Stimulated activated CD8-positive, alpha-beta memory T cell treated with anti-CD3 and anti-CD28 coated beads, Interleukin-15, amount 100 ng/mL, for 1 hour (primary cell): ENCODE measurements around the gene RAPGEF6.
"Not testable (repeated sequence)": the region's sequence is repeated elsewhere in the genome, so short reads cannot be mapped to it uniquely, and the experiment has no call there.

Source experiments
- DNase-seq: peaks from one replicate; pipeline ENCODE4 v3.0.0-alpha.2; 2020; ENCODE audit warnings: low read depth

The RAPGEF6 gene

DNA sequence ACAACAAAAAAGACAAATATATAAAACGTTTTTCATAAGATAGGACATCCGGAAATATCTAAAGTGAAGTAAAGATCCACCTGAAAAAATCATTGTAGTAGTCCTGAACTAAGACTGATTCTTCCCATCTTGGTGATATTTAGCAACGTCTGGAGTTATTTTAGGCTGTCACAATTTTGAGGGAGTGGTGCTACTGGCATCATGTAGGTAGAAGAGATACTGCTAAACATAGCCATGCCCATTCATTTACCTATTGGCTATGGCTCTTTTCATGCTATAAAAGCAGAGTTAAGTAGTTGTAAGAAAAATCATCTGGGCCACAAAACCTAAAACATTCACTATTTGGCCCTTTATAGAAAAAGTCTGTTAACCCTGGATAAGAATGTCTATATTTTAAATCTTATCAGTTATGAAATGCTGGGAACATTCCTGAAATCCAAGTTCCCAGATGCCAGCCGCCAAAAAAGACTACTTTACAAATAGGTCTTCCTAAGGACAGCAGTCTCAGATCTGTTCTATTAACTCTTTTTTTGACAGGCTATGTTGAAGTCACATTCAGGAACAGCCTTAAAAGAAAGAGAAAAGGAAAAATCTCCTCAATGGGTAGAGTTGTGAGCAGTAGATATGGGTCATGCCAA is 27.0 kb downstream of the RAPGEF6 start:
- no peak for DNase-seq

DNA sequence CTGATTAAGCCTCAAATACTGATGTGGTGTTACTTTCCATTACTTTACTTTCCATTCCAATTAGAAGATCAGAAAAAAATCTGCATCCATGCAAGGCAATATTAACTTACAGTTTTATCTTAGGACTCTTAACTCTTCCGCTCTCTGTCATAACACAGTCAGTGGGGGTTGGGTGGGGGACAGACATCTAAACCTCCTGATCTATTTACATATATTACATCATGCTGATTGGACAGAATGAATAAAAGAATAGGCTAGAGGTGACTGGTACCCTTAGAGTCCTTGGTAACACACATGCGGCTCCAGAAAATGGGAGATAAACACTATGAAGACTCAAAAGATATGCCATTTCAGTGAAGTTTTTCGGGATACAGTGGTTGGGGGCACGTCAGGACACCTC is 27.6 kb downstream of the RAPGEF6 start:
- DNase-seq = no peak

DNA sequence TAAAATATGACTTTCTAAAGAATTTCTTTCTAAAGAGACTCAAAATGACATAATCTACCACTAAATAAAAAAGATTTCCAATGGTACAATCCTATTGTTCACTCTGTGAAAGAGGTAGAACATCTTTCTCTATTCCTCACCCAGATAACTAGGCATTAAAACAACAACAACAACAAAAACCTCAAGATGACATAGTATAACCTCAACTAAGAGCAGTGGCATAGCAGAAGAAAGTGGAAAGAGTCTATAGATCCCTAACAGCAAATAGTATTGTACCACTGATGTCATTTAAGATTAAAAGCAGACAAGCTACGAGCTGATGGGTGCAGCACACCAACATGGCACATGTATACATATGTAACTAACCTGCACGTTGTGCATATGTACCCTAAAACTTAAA is 29.9 kb downstream of the RAPGEF6 start:
- DNase-seq = no peak

DNA sequence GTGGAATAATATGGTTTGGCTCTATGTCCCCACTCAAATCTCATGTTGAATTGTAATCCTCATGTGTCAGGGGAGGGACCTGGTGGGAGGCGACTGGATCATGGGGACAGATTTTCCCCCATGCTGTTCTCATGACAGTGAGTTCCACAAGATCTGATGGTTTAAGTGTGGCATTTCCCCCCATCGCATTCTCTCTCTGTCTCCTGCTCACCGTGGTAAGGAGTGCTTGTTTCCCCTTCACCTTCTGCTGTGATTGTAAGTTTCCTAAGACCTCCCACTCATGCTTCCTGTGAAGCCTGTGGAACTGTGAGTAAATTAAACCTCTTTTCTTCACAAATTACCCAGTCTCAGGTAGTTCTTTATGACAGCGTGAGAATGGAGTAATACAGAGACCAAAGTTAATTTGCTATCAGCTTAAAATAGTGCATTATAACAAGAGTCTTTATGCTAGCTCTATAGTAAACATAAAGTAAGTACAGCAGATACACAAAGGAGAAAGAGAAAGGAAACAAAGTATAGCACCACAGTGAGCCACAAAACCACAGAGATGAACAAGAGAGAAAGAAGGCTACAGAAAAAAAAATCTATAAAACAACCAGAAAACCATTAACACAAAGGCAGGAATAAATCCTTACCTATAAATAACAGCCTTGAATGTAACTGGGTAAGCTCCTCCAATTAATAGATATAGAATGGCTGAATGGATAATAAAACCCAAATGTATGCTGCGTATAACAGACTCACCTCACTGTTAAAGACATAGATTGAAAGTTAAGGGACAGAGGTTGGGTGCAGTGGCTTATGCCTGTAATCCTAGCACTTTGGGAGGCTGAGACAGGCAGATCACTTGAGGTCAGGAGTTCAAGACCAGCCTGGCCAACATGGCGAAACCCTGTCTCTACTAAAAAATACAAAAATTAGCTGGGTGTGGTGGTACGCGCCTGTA is 39.7 kb downstream of the RAPGEF6 start:
- no peak for DNase-seq

DNA sequence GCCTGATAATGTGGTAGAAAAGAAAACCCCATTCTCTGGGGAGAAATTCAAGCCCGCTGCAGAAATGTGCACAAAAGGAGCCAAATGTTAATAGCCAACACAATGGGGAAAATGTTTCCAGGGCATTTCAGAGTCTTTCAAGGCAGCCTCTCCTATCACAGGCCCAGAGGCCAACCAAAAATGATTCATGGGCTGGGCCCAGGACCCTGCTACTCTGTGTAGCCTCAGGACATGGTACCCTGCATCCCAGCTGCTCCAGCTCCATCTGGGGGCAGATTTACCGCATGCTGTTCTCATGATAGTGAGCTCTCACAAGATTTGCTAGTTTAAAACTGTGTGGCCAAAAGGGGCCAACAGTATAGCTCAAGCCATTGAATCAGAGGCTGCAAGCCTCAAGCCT is 41.1 kb downstream of the RAPGEF6 start:
- DNase-seq = no peak

DNA sequence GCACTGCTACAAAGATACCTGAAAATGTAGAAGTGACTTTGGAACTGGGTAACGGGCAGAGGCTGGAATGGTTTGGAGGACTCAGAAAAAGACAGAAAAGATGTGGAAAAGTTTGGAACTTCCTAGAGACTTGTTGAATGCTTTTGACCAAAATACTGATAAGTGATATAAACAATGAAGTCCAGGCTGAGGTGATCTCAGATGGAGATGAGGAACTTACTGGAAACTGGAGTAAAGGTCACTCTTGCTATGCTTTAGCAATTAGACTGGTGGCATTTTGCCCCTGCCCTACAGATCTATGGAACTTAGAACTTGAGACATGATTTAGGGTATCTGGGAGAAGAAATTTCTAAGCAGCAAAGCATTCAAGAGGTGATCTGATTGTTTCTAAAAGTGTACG is 41.6 kb downstream of the RAPGEF6 start:
- not testable (repeated sequence) for DNase-seq

DNA sequence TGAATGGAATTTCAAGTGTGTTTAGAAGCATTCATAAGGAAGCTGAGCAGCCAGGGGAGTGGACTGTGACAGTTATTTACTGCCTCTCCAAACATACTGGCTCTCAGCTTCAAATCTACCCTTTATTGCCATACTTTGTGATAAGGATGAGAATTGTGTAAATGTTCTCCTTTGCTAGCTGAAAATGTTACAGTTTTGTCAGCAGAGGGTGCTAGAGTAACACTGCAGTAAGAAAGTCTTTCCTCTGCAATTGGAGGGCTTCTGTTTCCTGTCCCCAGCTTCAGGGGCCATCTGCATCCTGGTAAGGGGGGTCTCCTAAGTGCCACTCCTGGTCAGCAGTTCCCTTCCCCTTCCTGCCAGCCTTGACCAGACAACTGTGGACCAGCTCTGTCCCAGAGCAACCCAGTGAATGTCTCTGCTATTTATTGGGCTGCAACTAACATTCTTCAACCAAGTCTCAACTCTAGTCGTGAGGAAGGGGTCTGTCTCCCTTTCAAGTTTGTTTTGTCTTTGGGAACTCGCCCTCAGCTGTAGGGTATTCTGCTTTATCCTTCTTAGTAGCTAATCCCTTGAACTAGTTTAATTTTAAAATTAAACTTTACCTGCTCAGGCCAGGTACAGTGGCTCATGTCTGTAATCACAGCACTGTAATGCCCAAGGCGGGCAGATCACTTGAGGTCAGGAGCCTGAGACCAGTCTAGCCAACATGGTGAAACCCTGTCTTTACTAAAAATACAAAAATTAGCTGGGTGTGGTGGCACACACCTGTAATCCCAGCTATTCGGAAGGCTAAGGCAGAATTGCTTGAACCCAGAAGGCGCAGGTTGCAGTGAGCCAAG is 45.3 kb downstream of the RAPGEF6 start:
- no peak for DNase-seq

DNA sequence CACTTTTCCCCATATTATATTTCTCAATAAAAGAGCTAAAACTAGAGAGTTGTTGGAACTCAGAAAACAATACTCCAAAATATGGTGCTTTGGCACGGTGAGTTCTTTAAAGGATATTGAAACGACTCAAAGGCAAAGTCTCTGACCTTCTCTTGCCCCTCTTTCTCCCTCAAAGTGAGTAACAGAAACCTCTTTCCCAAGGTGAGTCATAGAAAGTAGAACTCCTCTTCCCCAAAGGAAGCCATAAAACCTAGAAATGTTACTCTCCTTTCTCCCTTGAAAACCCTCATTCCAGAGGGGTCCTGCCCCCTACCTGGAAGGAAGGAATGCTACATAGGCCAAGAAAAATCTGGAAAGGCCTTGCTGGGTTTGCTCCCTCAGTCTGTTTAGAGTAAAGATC is 47.5 kb downstream of the RAPGEF6 start:
- DNase-seq = no peak

DNA sequence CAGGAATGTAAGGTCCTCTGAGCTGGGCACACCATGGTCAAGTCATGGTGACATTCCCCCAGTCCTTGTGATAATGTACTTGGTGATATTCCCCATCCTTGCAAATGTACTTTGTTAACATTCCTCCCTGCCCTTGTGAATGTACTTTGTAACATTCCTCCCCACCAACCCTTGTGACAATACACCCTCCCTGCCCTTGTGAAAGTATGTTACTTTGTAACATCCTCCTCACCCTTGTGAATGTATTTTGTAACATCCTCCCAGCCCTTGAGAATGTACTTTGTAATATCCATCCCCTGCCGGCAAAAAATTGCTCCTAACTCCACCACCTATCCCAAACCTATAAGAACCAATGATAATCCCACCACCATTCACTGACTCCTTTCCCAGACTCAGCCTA is 53.3 kb downstream of the RAPGEF6 start:
- DNase-seq = no peak

DNA sequence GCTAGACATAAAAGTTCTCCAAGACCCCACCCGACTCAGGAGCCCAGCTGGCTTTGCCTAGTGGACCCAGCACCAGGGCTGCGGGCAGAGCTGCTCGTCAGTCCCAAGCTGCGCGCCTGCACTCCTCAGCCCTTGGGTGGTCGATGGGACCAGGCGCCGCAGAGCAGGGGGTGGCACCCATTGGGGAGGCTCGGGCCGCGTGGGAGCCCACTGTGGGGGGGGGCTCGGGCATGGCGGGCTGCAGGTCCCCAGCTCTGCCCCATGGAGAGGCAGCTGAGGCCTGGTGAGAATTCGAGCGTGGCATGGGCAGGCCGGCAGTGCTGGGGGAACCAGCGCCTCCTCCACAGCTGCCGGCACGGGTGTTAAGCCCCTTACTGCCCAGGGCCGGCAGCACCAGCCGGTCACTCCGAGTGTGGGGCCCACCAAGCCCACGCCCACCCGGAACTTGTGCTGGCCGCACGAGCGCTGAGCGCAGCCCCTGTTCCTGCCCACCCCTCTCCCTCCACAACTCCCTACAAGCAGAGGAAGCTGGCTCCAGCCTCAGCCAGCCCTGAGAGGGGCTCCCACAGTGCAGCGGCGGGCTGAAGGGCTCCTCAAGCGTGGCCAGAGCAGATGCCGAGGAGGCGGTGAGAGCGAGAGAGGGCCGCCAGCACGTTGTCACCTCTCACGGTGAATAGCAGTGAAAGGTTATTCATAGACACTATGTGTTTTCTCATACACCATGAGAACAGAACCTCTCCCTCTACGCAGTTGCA is 54.9 kb downstream of the RAPGEF6 start:
- no peak for DNase-seq

DNA sequence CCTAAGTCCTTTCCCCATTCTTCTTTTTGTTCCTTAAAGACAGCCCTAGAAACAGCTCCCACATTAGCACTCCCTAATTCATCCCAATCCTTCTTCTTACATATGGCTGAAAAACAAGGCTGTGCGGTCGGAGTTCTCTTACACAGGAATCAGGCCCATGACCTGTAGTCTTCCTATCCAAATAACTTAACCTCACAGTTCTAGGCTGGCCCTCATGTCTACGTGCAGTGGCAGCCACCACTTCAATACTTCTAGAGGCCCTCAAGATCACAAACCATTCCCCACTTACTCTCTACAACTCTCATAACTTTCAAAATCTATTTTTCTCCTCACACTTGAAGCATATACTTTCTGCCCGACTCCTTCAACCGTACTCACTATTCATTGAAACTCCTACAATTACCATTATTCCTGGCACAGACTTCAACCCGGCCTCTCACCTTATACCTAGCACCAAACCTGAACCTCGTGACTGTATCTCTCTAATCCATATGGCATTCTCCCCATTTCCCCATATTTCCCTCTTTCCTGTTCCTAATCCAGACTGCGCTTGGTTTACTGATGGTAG is 59.3 kb downstream of the RAPGEF6 start:
- DNase-seq = no peak

DNA sequence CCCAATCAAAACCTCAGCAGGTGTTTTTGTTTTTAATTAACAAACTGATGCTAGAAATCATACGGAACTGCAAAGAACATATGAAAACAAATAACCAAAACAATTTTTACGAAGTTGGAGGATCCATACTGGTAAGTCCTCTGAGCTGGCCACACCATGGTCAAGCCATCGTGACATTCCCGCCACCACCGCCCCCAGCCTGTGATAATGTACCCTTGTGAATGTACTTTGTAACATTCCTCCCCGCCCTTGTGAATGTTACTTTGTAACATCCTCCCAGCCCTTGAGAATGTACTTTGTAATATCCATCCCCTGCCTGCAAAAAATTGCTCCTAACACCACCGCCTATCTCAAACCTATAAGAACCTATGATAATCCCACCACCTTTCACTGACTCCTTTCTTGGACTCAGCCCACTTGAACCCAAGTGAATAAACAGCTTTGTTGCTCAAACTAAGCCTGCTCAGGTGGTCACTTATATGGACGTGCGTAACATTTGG is 63.3 kb downstream of the RAPGEF6 start:
- DNase-seq = no peak

DNA sequence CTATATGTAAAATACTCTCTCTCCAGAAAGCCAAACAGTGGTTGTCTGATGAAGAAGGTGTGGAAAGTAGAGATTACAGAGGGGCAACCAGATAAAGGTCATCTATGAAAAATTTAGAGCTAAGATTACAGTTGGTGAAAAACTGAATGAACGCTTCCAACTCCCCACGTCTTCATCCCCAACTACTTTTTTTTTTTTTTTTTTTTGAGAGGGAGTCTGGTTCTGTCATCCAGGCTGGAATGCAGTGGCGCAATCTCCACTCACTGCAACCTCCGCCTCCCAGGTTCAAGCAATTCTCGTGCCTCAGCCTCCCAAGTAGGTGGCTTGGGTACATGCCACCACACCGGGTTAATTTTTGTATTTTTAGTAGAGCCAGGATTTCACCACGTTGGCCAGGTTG is 64.3 kb downstream of the RAPGEF6 start:
- DNase-seq = no peak

DNA sequence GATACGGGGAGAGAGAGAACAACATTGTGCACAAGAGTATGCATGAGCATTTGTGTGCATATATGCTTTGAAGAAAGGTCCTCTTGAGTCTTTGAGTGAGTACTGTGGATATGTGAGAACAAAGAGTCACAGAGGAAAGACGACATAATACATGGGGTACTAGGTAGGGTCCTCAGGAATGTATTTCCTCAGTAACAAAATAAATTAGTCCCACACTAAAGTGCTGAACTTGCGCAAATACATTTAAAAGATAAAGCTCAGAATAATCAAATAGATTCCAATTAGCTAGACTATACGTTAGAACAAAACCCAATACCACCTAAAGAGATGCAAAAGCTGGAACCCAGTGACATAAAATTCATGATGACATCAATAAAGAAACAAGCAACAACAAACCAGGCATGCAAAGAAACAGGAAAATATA is 70.8 kb downstream of the RAPGEF6 start:
- DNase-seq = no peak

DNA sequence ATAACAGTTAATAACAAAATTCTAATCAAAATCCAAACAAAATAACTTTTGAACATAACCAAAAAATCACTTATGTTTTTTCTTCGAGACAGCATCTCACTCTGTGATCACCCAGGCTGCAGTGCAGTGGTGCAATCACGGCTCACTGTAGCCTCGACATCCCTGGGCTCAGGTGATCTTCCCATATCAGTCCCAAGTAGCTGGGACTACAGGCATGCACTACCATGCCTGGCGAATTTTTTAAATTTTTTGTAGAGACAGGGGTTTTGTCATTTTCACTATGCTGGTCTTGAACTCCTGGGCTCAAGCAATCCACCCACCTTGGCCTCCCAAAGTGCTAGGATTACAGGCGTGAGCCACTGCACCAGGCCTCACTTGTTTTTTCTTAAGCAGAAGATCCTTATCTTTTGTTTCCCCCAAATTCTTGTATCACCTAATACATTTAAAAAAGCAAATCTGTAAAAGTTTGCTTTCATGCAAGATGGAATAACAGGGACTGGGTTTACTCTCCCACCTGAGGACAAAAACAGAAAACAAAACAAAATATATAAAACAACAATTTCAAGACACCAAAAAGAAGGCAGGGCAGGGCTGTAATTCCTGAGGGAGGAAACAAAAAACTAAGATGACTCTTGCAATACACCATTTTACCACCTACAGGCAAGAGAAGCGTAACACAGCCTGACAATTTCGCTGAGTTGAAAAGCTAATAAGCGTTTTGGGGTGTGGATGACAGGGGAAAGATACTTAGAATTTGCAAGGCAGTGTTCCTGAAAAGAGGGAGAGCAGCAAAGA is 71.4 kb downstream of the RAPGEF6 start:
- DNase-seq = no peak

DNA sequence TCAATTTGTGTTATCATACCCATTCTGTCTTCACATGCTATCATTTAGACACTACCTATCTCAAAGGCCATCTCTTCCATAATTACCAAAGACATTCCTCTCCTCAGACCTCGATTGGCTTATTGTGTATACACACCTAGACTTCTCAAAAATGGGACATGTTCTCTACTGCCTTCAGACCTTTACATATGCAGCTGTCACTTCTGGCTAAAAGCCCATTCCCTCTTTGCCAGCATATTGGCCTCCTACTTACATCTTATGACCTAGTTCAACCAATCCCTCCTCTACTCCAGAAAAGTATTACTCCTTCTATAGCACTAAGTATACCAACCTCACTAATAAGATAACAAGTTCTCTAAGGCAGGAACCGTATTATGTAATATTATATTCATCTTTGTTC is 84.4 kb downstream of the RAPGEF6 start:
- DNase-seq = no peak

DNA sequence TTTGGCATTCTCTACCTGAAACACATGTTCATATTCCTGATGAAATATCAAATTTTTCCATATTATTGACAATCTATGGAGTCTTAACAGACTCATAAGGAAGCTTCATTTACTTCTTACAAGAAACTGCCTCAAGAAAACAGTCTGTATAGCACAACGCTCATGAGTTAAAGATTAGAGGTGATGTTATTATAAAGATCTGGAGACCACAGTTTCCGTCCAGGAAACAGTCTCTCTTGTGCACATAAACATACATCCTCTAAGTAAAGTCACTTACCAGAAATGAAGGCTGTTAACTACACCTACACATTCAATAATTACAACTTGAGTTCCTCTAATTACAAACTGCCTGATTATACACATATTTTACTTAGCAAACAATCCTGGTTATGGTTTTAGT is 86.9 kb downstream of the RAPGEF6 start:
- no peak for DNase-seq

DNA sequence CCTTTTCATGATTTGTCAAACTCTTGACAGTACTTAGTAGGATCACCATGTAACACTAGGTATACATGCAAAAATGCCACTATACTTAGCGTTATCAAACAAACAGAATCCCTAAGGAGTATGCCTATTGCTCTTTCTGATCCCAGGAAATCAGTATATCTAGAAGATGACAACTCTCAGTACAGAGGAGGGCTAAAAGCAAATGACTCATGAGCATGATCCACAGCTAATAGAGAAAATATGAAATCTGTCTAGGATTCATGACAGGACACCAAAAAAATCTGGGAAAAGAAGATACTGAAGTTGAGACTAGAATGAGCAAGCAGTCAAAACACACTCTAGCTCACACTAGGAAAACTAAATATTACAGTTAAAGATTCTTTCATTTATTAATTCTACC is 89.2 kb downstream of the RAPGEF6 start:
- DNase-seq = no peak

DNA sequence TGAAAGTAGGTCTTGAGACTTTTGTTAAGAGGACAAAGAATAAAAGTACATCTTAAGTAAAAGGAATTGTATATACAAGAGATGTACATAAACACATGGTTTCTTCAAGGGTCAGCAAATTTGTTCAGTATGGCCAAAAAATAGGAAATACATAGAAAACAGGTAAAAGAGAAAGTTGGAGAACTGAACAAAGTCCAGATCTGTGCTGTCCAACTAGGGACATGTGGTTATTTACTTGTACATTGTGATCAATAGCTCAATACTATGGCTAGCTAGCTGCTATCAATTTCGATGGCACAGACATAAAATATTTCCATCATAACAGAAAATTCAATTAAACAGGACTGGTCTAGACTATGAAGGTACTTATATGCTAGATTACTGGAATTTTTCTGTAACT is 92.3 kb downstream of the RAPGEF6 start:
- DNase-seq = no peak

DNA sequence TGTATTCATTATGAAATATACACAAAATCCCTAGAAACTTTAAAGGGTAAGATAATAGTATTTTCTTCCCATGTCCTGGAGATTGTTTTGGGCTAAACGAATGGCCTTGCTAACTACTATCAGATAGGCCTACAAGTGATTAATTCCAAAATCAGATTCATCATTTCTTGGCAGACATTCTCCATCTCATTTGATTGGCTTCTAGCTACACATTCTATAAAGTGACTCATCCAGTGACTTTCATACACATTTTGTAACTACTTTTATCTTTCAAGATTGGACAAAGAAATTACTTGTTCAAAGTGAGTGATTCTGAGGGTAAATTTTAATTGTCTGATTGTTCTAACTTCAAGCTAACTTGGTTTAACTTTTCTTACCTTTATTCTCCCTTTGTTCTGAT is 93.3 kb downstream of the RAPGEF6 start:
- no peak for DNase-seq

DNA sequence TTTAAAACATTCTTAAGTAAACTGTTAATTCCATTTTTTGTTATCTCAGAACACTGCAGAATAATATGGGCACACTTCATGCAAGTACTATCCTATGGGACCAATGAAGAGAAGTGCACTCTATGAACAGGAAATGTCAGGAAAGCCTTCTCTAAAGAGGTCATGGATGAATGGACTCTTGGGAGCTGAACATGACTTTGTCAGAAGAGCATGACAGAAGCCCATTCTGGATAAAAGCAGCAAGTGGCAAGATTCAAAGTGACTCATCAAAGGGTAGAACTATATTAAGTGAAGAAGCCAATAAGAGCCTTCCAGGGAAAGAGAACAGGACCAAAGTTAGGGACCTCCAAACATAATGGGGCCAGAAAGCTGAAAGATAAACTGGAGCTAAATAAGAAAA is 94.0 kb downstream of the RAPGEF6 start:
- no peak for DNase-seq
